ENCODE measurements around the gene ZFP14. TPM values are rescaled to one million over a fixed set of nuclear protein-coding genes. Genes with fewer than 3 reads are reported as not detected.

Gene ZFP14
- 1 to 10 TPM; 3.4 to 5.0 TPM for total RNA-seq

DNA sequence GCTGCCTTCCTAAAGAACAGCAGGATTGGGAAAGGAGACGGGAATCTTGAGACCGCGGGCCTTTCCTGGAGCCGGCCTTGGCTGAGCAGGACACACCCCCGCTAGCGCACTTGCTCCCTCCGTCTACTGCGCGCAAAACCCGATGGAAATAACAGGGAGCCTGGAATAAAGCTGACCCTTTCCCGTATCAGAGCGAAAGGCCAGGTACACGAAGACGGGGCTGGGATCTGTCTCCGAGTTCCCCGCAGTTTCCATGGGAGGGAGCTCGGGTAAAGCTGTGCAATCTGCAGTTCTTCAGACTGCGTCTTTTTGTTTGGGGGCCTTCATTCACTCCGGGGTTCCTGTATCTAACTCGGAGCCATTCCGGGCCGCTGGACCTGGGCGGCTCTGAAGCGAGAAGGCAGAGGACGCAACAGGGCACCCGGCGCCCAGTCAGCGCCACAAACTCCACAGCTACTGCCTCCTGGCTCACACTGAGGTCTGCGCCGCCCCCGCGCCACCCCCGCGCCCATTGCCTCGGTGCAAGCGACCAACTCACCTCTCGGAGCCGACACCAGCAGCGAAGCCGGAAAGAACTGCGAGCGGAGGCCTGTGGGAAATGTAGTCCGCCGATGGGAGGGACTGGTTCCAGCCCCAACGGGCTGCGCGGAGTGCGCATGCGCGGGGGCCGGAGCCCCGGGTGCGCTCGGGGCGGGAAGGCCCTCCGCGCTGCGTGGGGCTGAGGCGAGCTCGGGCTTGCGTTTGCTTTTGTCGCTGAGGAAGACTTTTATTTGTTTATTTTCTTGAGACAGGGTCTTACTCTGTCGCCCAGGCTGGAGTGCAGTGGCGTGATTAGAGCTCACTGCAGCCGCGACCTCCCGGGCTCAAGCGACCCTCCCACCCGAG is at the start of gene ZFP14:
TSS of gene ZFP14 (minus strand) at position 577 of the 885 bp plus-strand sequence. CDS start 11,309 bp downstream, outside the sequence.
- Histone ChIP-seq H3K27ac (peak within 1 kb of the TSS; percentile 88), H3K9ac (ENCODE audit: low read depth in 2 of 2, low read length in 2 of 2) (peak within 1 kb of the TSS; percentile 75 to 82), H3K27me3 (no peaks in the 10 kb centered on the region), H3K4me3 (peak within 1 kb of the TSS; percentile 75), H3K36me3 (no peaks in the 10 kb centered on the region), H3K4me1 (peaks cover 5% of the 10 kb centered on the region), H3K9me3 (no peaks in the 10 kb centered on the region)
- DNase-seq: peak; percentile 96
- intact Hi-C loops (cut with DNase I): no loop called here
- TF ChIP-seq, protein P1, sequence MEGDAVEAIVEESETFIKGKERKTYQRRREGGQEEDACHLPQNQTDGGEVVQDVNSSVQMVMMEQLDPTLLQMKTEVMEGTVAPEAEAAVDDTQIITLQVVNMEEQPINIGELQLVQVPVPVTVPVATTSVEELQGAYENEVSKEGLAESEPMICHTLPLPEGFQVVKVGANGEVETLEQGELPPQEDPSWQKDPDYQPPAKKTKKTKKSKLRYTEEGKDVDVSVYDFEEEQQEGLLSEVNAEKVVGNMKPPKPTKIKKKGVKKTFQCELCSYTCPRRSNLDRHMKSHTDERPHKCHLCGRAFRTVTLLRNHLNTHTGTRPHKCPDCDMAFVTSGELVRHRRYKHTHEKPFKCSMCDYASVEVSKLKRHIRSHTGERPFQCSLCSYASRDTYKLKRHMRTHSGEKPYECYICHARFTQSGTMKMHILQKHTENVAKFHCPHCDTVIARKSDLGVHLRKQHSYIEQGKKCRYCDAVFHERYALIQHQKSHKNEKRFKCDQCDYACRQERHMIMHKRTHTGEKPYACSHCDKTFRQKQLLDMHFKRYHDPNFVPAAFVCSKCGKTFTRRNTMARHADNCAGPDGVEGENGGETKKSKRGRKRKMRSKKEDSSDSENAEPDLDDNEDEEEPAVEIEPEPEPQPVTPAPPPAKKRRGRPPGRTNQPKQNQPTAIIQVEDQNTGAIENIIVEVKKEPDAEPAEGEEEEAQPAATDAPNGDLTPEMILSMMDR (IDR thresholded peaks at IDR 0.05): no peak

DNA sequence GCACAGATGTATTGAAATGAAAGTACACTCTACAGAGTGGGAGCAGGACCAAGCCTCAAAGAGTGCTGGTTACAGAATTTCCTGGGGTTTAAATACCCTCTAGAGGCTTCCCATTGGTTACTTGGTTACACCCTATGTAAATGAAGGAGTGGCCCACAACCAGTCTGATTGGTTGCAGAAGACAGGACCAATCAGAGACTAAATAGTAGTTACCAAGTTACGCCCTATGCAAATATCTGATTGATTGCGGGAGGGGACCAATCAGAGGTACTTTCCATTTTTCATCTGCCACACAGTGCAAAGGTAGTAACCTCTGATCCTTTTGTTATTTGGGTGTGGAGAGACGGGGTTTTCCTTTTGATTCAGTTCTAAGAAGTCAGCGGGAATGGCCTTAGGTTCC is 44.9 kb upstream of the ZFP14 start:
- TF ChIP-seq, protein P1 (IDR thresholded peaks at IDR 0.05): no peak
- H3K9me3 ChIP-seq: no peaks in the 10 kb centered on the region

DNA sequence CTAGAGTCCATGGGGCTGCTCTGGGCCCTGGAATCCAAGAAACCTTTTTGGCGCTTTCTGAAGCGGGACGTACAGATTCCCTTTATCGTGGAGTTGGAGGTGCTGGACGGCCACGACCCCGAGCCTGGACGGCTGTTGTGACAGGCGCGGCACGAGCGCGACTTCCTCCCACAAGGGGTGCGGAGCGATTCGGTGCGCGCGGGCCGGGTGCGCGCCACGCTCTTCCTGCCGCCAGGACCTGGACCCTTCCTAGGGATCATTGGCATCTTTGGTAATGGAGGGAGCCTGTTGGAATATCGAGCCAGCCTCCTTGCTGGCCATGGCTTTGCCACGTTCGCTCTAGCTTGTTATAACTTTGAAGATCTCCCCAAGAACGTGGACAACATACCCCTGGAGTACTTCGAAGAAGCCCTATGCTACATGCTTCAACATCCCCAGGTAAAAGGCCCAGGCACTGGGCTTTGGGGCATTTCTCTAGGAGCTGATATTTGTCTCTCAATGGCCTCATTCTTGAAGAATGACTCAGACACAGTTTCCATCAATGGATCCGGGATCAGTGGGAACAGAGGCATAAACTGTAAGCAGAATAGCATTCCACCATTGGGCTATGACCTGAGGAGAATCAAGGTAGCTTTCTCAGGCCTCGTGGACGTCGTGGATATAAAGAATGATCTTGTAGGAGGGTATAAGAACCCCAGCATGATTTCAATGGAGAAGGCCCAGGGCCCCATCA is 42.9 kb upstream of the ZFP14 start:
- no peak for DNase-seq
- Histone ChIP-seq H3K9me3 (no peaks in the 10 kb centered on the region), H3K4me1 (no peaks in the 10 kb centered on the region), H3K9ac (ENCODE audit: low read depth in 2 of 2, low read length in 2 of 2) (no peak overlapping the region), H3K27me3 (no peaks in the 10 kb centered on the region), H3K27ac (no peak overlapping the region), H3K36me3 (no peaks in the 10 kb centered on the region), H3K4me3 (peak overlapping the region; percentile 27)
- TF ChIP-seq, protein P1 (IDR thresholded peaks at IDR 0.05): no peak
- intact Hi-C loops (cut with DNase I): no loop called here

More for the DNA sequence above, 44.9 kb upstream of the ZFP14 start:
- DNase-seq: no peak
- Histone ChIP-seq H3K4me1 (no peaks in the 10 kb centered on the region), H3K27me3 (no peaks in the 10 kb centered on the region), H3K36me3 (no peaks in the 10 kb centered on the region), H3K4me3 (no peak overlapping the region), H3K9ac (ENCODE audit: low read depth in 2 of 2, low read length in 2 of 2) (no peak overlapping the region), H3K27ac (no peak overlapping the region)
- intact Hi-C loops (cut with DNase I): no loop called here

DNA sequence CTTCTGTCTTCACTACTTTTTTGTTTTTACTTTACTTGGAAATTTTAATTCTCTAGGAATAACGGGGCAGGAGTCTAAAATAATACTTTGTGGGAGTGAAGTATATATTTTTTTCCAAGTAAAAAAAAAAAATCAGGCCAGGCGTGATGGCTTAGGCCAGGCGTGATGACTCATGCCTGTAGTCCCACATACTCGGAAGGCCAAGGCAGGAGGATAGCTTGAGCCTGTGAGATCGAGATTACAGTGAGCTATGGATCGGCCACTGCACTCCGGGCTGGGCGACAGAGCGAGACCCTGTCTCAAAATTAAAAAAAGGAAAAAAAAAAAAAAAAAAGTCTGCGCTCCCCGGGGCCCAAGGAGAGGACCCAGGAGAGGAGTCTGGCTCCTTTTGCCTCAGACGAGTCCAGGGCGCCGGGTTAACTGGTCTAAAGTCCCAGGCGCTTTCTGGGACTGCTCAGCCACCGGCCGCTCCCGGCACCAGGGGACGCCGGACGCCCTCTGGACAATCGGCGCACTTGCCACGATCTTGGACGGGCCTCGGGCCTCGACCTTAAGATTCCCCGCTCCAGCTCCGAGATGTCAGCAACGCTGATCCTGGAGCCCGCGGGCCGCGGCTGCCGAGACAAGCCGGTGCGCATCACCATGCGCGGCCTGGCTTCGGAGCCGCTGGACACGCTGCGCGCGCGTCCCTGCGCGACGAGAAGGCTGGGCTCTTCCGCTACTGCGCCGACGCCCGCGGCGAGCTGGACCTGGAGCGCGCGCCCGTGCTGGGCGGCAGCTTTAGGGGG is 42.2 kb upstream of the ZFP14 start:
- no peak overlapping the region for H3K9ac ChIP-seq (ENCODE audit: low read depth in 2 of 2, low read length in 2 of 2)
- no peak overlapping the region for H3K27ac ChIP-seq
- H3K27me3 ChIP-seq: no peaks in the 10 kb centered on the region
- no peaks in the 10 kb centered on the region for H3K36me3 ChIP-seq
- H3K9me3 ChIP-seq: no peaks in the 10 kb centered on the region
- TF ChIP-seq, protein P1 (IDR thresholded peaks at IDR 0.05): no peak
- peak overlapping the region; percentile 27 for H3K4me3 ChIP-seq
- peak; percentile 16 for DNase-seq
- intact Hi-C loops (cut with DNase I): no loop called here
- H3K4me1 ChIP-seq: no peaks in the 10 kb centered on the region

All from colonic mucosa (tissue), 4 donors.